ENCODE data around the gene NPTXR. TPM values are rescaled to one million over a fixed set of nuclear protein-coding genes. Genes with fewer than 3 reads are reported as not detected.
A peak's percentile ranks its signal among the peaks of the same experiment; 100 is the strongest.

NPTXR gene
- polyA plus RNA-seq, 3 donors, result 0.04 TPM; not detected in 2

GRCh38 chr22:38872831-38873248, 29.0 kb upstream of the NPTXR start:
- peaks cover 29 to 43% of the 10 kb centered on the region in 2 donors for H3K4me1 ChIP-seq (ENCODE audit: control insufficient read depth in 1 of 2, insufficient read depth in 2 of 2, low read length in 2 of 2)
- WGBS (ENCODE audit: insufficient coverage), result 0% methylated on average over 28 of the region's 37 CpGs

DNA sequence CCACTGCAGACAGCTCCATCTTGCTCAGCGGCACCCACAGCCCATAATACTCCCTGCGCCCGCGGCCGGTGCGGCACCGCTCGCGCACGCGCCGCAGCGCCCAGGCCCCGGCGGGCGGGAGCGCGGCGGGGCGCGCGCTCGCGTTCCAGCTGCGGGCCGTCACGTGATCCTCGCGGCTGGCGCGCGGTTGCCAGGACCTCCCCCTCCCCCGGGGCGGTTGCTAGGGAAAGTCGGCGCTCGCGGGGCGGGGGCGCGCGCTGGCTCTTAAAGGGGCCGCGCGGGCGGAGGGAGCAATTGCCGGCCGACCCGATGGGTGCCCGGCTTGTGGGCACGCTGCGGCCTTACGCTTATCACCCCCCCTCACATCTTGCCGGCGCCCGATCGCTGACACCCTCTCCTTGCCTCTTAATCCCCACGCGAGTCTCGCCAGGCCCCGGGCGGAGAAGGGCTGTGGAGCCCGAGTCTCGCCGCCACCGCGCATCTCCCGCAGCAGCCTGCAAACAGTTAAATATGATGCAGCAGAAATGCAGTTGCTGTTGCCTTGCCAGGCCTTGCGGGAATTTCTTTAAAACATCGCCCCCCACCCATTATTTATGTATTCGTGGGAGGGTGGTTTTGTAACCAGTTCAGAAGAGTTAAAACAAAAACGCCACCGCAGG, 28.5 kb upstream of the NPTXR start, which contains the start of gene CBX6:
Gene CBX6, minus strand, starts transcription at position 45 of the 659 bp plus-strand sequence. Its CDS starts 26 bp downstream, at position 19.
- Histone ChIP-seq H3K9ac (ENCODE audit: insufficient read depth, low read length, poor library complexity, severe bottlenecking) (peak within 1 kb of the TSS; percentile 77), H3K79me2 (ENCODE audit: insufficient read depth, low read length) (peaks cover 23% of the 10 kb centered on the region), H3K27ac (ENCODE audit: low read depth in 1 of 2, low read length in 2 of 2) (peak within 1 kb of the TSS; percentile 63 to 75), H3K36me3 (replicated peaks in 1 of 2; ENCODE audit: control insufficient read depth in 1 of 2, insufficient read depth in 2 of 2, low read length in 2 of 2) (peaks cover 12 to 16% of the 10 kb centered on the region in 2 donors), H3K4me2 (replicated peaks; ENCODE audit: extremely low read depth, low read length, poor library complexity, severe bottlenecking) (peak within 1 kb of the TSS; percentile 98), H3K27me3 (ENCODE audit: control insufficient read depth in 2 of 2, insufficient read depth in 2 of 2, low read length in 2 of 2) (peaks cover 0 to 16% of the 10 kb centered on the region in 2 donors), H4K20me1 (ENCODE audit: insufficient read depth, low read length) (peaks cover 31% of the 10 kb centered on the region), H2AFZ (ENCODE audit: insufficient read depth, low read depth, low read length, poor library complexity, severe bottlenecking) (peak within 1 kb of the TSS; percentile 99), H3K4me3 (replicated peaks in 1 of 3; ENCODE audit: low read depth in 2 of 3, low read length in 3 of 3) (peak within 1 kb of the TSS; percentile 90 to 95 (median 93)), H3K9me3 (replicated peaks in 1 of 2; ENCODE audit: control insufficient read depth in 1 of 2, insufficient read depth in 1 of 2, low read length in 2 of 2) (no peaks in the 10 kb centered on the region), H3K4me1 (ENCODE audit: control insufficient read depth in 1 of 2, insufficient read depth in 2 of 2, low read length in 2 of 2) (peaks cover 29 to 43% of the 10 kb centered on the region in 2 donors)
- peak; percentile 86 to 91 (median 87) for DNase-seq
- Mint-ChIP-seq H3K4me3 (peak within 1 kb of the TSS; percentile 95), H3K27ac (peak within 1 kb of the TSS; percentile 87 to 97 (median 92)), H3K36me3 (peaks cover 22 to 26% of the 10 kb centered on the region in 2 donors), H3K9me3 (no peaks in the 10 kb centered on the region), H3K4me1 (peaks cover 32% of the 10 kb centered on the region), H3K27me3 (ENCODE audit: low read depth in 3 of 3) (peaks cover 9 to 27% (median 24%) of the 10 kb centered on the region in 3 donors)
- 0% methylated on average over 70 of the region's 73 CpGs for WGBS (ENCODE audit: insufficient coverage)
- TF ChIP-seq, protein P1, sequence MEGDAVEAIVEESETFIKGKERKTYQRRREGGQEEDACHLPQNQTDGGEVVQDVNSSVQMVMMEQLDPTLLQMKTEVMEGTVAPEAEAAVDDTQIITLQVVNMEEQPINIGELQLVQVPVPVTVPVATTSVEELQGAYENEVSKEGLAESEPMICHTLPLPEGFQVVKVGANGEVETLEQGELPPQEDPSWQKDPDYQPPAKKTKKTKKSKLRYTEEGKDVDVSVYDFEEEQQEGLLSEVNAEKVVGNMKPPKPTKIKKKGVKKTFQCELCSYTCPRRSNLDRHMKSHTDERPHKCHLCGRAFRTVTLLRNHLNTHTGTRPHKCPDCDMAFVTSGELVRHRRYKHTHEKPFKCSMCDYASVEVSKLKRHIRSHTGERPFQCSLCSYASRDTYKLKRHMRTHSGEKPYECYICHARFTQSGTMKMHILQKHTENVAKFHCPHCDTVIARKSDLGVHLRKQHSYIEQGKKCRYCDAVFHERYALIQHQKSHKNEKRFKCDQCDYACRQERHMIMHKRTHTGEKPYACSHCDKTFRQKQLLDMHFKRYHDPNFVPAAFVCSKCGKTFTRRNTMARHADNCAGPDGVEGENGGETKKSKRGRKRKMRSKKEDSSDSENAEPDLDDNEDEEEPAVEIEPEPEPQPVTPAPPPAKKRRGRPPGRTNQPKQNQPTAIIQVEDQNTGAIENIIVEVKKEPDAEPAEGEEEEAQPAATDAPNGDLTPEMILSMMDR (IDR thresholded peaks at IDR 0.05), result no peak
- intact Hi-C loops (cut with micrococcal nuclease), result loop anchor here (2.0 to 10.0 kb wide), 8 partner anchors 80 to 452 kb away; partner anchors contain the start of genes CBX7 (in 1 of the 2), RPL3 (in 1 of the 2) and SUN2 (in 1 of the 2)

More at GRCh38 chr22:38872831-38873248, 29.0 kb upstream of the NPTXR start:
- Mint-ChIP-seq H3K36me3 (peaks cover 18 to 21% of the 10 kb centered on the region in 2 donors), H3K27me3 (ENCODE audit: low read depth in 3 of 3) (peaks cover 9 to 27% (median 24%) of the 10 kb centered on the region in 3 donors), H3K27ac (peak overlapping the region; percentile 87 to 97 (median 92)), H3K9me3 (no peaks in the 10 kb centered on the region), H3K4me1 (peaks cover 32% of the 10 kb centered on the region), H3K4me3 (peak overlapping the region; percentile 95)
- peak overlapping the region; percentile 90 to 95 (median 93) for H3K4me3 ChIP-seq (replicated peaks in 1 of 3; ENCODE audit: low read depth in 2 of 3, low read length in 3 of 3)
- H3K9me3 ChIP-seq (replicated peaks in 1 of 2; ENCODE audit: control insufficient read depth in 1 of 2, insufficient read depth in 1 of 2, low read length in 2 of 2), result no peaks in the 10 kb centered on the region
- DNase-seq, result peak in 2 of 3 donors; percentile 18 to 33
- intact Hi-C loops (cut with micrococcal nuclease), result loop anchor here (2.0 to 10.0 kb wide), 8 partner anchors 79 to 452 kb away; partner anchors contain the start of genes CBX7 (in 1 of the 2), RPL3 (in 1 of the 2) and SUN2 (in 1 of the 2)
- peaks cover 0 to 16% of the 10 kb centered on the region in 2 donors for H3K27me3 ChIP-seq (ENCODE audit: control insufficient read depth in 2 of 2, insufficient read depth in 2 of 2, low read length in 2 of 2)
- TF ChIP-seq, protein P1 (IDR thresholded peaks at IDR 0.05), result no peak
- peaks cover 18% of the 10 kb centered on the region for H3K79me2 ChIP-seq (ENCODE audit: insufficient read depth, low read length)
- H2AFZ ChIP-seq (ENCODE audit: insufficient read depth, low read depth, low read length, poor library complexity, severe bottlenecking), result peak overlapping the region; percentile 99
- H3K9ac ChIP-seq (ENCODE audit: insufficient read depth, low read length, poor library complexity, severe bottlenecking), result peak overlapping the region; percentile 77
- peaks cover 6 to 11% of the 10 kb centered on the region in 2 donors for H3K36me3 ChIP-seq (replicated peaks in 1 of 2; ENCODE audit: control insufficient read depth in 1 of 2, insufficient read depth in 2 of 2, low read length in 2 of 2)
- H3K27ac ChIP-seq (ENCODE audit: low read depth in 1 of 2, low read length in 2 of 2), result peak overlapping the region; percentile 33 to 75
- H4K20me1 ChIP-seq (ENCODE audit: insufficient read depth, low read length), result peaks cover 26% of the 10 kb centered on the region
- peak overlapping the region; percentile 98 for H3K4me2 ChIP-seq (replicated peaks; ENCODE audit: extremely low read depth, low read length, poor library complexity, severe bottlenecking)
